A549 (cell line): Measurements from ENCODE around the gene TMEM132D.

Source experiments
- CTCF ChIP-seq: fragments of >200 bp; sonication (Bioruptor Twin); formaldehyde crosslinking; IDR thresholded peaks from 3 replicates; pipeline ENCODE4 v1.5.1; 2016
- E2F6 ChIP-seq: IDR thresholded peaks from 2 replicates; pipeline ENCODE4 v1.6.1; 2012; ENCODE audit warnings: low read depth, borderline replicate concordance
- MYC ChIP-seq: IDR thresholded peaks from 2 replicates; pipeline ENCODE4 v1.6.1; 2012; ENCODE audit warnings: mild to moderate bottlenecking, inconsistent platforms, low read length, improper control_type of control experiment, borderline replicate concordance

- TF ChIP-seq CTCF (no peak), E2F6 (no peak), MYC (no peak)
Observed at GRCh38 chr12:129629901-129630300, 273.9 kb downstream of the TMEM132D start.
